H1 (cell line): Measurements from ENCODE around the gene INPP4A. TPM values are rescaled to one million over a fixed set of nuclear protein-coding genes. Genes with fewer than 3 reads are reported as not detected.

Experiments
- CTCF ChIA-PET: fragments of 300-600 bp; sonication (Branson Sonifier 250); formaldehyde crosslinking; loops from one replicate; lab custom pipeline; 2021; ENCODE audit not compliant: partially characterized antibody; lab: Charles Lee
- POLR2A ChIA-PET: fragments of 300-600 bp; sonication (Branson Sonifier 250); formaldehyde crosslinking; loops from one replicate; lab custom pipeline; 2021; ENCODE audit warnings: inconsistent platforms; ENCODE audit not compliant: partially characterized antibody; lab: Charles Lee
- DNase-seq, 2 experiments: peaks; one replicate each; pipeline versions ENCODE4 v3.0.0 to v3.0.0-alpha.2; 2010 to 2022; ENCODE audit warnings: low spot score in 2 of 2, low read depth in 1 of 2, mixed read lengths in 1 of 2
- FAIRE-seq: peaks from 2 replicates; lab custom pipeline; 2011; peaks lifted over from hg19 to GRCh38; lab: Jason Lieb, UNC
- H2AFZ ChIP-seq: 2 replicates; pipeline ENCODE4 v1.8.1; 2012; ENCODE audit warnings: low read length, inconsistent platforms
- H2AK5ac ChIP-seq: 2 replicates; pipeline ENCODE4 v1.6.1; 2013; ENCODE audit warnings: low read depth, low read length
- H2BK120ac ChIP-seq: replicated peaks from 2 replicates; pipeline ENCODE3; 2013; ENCODE audit warnings: low read depth, low read length, inconsistent platforms
- H2BK12ac ChIP-seq: 2 replicates; pipeline ENCODE4 v1.6.1; 2013; ENCODE audit warnings: low read depth, low read length
- H2BK15ac ChIP-seq: 2 replicates; pipeline ENCODE4 v1.6.1; 2013; ENCODE audit warnings: low read length
- H2BK20ac ChIP-seq: 2 replicates; pipeline ENCODE4 v1.6.1; 2013; ENCODE audit warnings: low read length
- H2BK5ac ChIP-seq: 2 replicates; pipeline ENCODE4 v1.6.1; 2013; ENCODE audit warnings: low read depth, low read length
- H3K14ac ChIP-seq: 2 replicates; pipeline ENCODE4 v1.6.1; 2013; ENCODE audit warnings: inconsistent platforms; ENCODE audit not compliant: insufficient read length
- H3K18ac ChIP-seq: 2 replicates; pipeline ENCODE4 v1.6.1; 2013; ENCODE audit warnings: low read length; ENCODE audit errors: extremely low read depth
- H3K23ac ChIP-seq: 2 replicates; pipeline ENCODE4 v1.6.1; 2013; ENCODE audit warnings: inconsistent platforms; ENCODE audit not compliant: insufficient read length
- H3K23me2 ChIP-seq: 2 replicates; pipeline ENCODE4 v1.6.1; 2013; ENCODE audit warnings: low read depth, low read length
- H3K27ac ChIP-seq: 2 replicates; pipeline ENCODE4 v1.6.1; 2011; ENCODE audit warnings: low read depth, low read length, inconsistent platforms
- H3K27me3 ChIP-seq, 4 experiments: replicated peaks in 1 of 4; 1 replicate in 1 of 4; 2 replicates in 3 of 4; pipeline versions ENCODE4 v1.6.1 to v1.8.1; 2011 to 2013; ENCODE audit warnings: low read length in 3 of 4, mild to moderate bottlenecking in 3 of 4, inconsistent platforms in 2 of 4, mixed read lengths in 2 of 4, moderate library complexity in 1 of 4; ENCODE audit not compliant: control insufficient read depth in 3 of 4, insufficient read depth in 3 of 4; ENCODE audit errors: extremely low read depth in 1 of 4
- H3K36me3 ChIP-seq, 4 experiments: 2 replicates each; pipeline versions ENCODE4 v1.6.1 to v1.8.1; 2011 to 2013; ENCODE audit warnings: mild to moderate bottlenecking in 4 of 4, low read length in 3 of 4, moderate library complexity in 2 of 4, control low read depth in 1 of 4, inconsistent platforms in 1 of 4; ENCODE audit not compliant: insufficient read depth in 4 of 4, control insufficient read depth in 2 of 4
- H3K4ac ChIP-seq: replicated peaks from 2 replicates; pipeline ENCODE3; 2013; ENCODE audit warnings: low read length, low read depth, mixed read lengths, inconsistent platforms; ENCODE audit not compliant: insufficient read length
- H3K4me1 ChIP-seq, 4 experiments: replicated peaks in 1 of 4; 1 replicate in 1 of 4; 2 replicates in 3 of 4; pipeline versions ENCODE4 v1.6.1 to v1.8.1; 2011 to 2013; ENCODE audit warnings: low read length in 3 of 4, inconsistent platforms in 2 of 4, mixed read lengths in 1 of 4; ENCODE audit not compliant: insufficient read depth in 4 of 4, control insufficient read depth in 3 of 4
- H3K4me2 ChIP-seq, 2 experiments: 2 replicates each; pipeline versions ENCODE4 v1.6.1 to v1.8.1; 2011 to 2013; ENCODE audit warnings: low read depth in 2 of 2, low read length in 2 of 2, control low read depth in 1 of 2, inconsistent platforms in 1 of 2, mild to moderate bottlenecking in 1 of 2; ENCODE audit not compliant: insufficient read depth in 1 of 2
- H3K4me3 ChIP-seq, 4 experiments: fragments of 200-600, 300-600 bp in 1 of 4; sonication (generic), shearing (Covaris generic), sonication (Bioruptor Twin) in 1 of 4; 2 replicates each; pipeline versions ENCODE4 v1.5.1 to v1.8.1; 2011 to 2016; ENCODE audit warnings: low read length in 4 of 4, low read depth in 3 of 4, control low read depth in 2 of 4, inconsistent platforms in 2 of 4, mild to moderate bottlenecking in 2 of 4, mixed read lengths in 1 of 4, moderate library complexity in 1 of 4; ENCODE audit not compliant: insufficient read depth in 2 of 4; ENCODE audit errors: extremely low read depth in 1 of 4
- H3K56ac ChIP-seq: replicated peaks from 2 replicates; pipeline ENCODE3; 2013; ENCODE audit warnings: low read depth, mild to moderate bottlenecking, mixed read lengths, low read length, inconsistent platforms; ENCODE audit not compliant: insufficient read length
- H3K79me1 ChIP-seq: 2 replicates; pipeline ENCODE4 v1.6.1; 2013; ENCODE audit warnings: low read depth, low read length, control low read depth
- H3K79me2 ChIP-seq, 2 experiments: 2 replicates each; pipeline versions ENCODE4 v1.6.1 to v1.8.1; 2012 to 2013; ENCODE audit warnings: low read length in 2 of 2, mild to moderate bottlenecking in 2 of 2, inconsistent platforms in 1 of 2; ENCODE audit not compliant: insufficient read depth in 2 of 2, control insufficient read depth in 1 of 2
- H3K9ac ChIP-seq, 4 experiments: replicated peaks in 1 of 4; 1 replicate in 1 of 4; 2 replicates in 3 of 4; pipeline versions ENCODE4 v1.6.1 to v1.8.1; 2011 to 2013; ENCODE audit warnings: low read depth in 3 of 4, low read length in 3 of 4, control low read depth in 2 of 4, mild to moderate bottlenecking in 2 of 4, moderate library complexity in 2 of 4, inconsistent platforms in 1 of 4; ENCODE audit errors: extremely low read depth in 1 of 4
- H3K9me3 ChIP-seq, 2 experiments: 2 replicates each; pipeline versions ENCODE4 v1.6.1 to v1.8.1; 2012 to 2013; ENCODE audit warnings: mild to moderate bottlenecking in 2 of 2, moderate library complexity in 2 of 2, control low read depth in 1 of 2, inconsistent platforms in 1 of 2, low read depth in 1 of 2, low read length in 1 of 2, mixed read lengths in 1 of 2; ENCODE audit not compliant: insufficient read depth in 2 of 2
- H4K20me1 ChIP-seq, 2 experiments: replicated peaks in 1 of 2; 2 replicates each; pipeline versions ENCODE3 to v1.8.1; 2011 to 2013; ENCODE audit warnings: inconsistent platforms in 2 of 2, low read length in 2 of 2, mild to moderate bottlenecking in 1 of 2; ENCODE audit not compliant: insufficient read depth in 2 of 2, control insufficient read depth in 1 of 2
- H4K5ac ChIP-seq: 2 replicates; pipeline ENCODE4 v1.6.1; 2013; ENCODE audit warnings: low read length, low read depth, mixed read lengths, inconsistent platforms; ENCODE audit not compliant: insufficient read length
- H4K8ac ChIP-seq: 2 replicates; pipeline ENCODE4 v1.8.0; 2013; ENCODE audit warnings: mild to moderate bottlenecking, moderate library complexity, low read length, inconsistent platforms; ENCODE audit not compliant: insufficient read depth; ENCODE audit errors: extremely low read depth
- H4K91ac ChIP-seq: replicated peaks from 2 replicates; pipeline ENCODE3; 2013; ENCODE audit warnings: low read length, mixed read lengths, inconsistent platforms; ENCODE audit not compliant: insufficient read length
- BACH1 ChIP-seq: IDR thresholded peaks from 2 replicates; pipeline ENCODE4 v1.6.1; 2012; ENCODE audit warnings: low read length, improper control_type of control experiment
- EGR1 ChIP-seq: IDR thresholded peaks from 2 replicates; pipeline ENCODE4 v1.6.1; 2011; ENCODE audit warnings: low read depth, low read length, borderline replicate concordance
- GTF2F1 ChIP-seq: IDR thresholded peaks from 2 replicates; pipeline ENCODE4 v1.6.1; 2012; ENCODE audit warnings: low read depth, low read length, improper control_type of control experiment, borderline replicate concordance
- JUND ChIP-seq: IDR thresholded peaks from 2 replicates; pipeline ENCODE4 v1.6.1; 2011; ENCODE audit warnings: mild to moderate bottlenecking, improper control_type of control experiment, low read length
- MAFK ChIP-seq: IDR thresholded peaks from 2 replicates; pipeline ENCODE4 v1.6.1; 2012; ENCODE audit warnings: low read depth, mild to moderate bottlenecking, improper control_type of control experiment, low read length
- NANOG ChIP-seq: IDR thresholded peaks from 2 replicates; pipeline ENCODE4 v1.6.1; 2011; ENCODE audit warnings: low read length, low read depth, mild to moderate bottlenecking, inconsistent platforms; ENCODE audit not compliant: insufficient read depth, poor library complexity, severe bottlenecking
- POU5F1 ChIP-seq: IDR thresholded peaks from 2 replicates; pipeline ENCODE4 v1.6.1; 2011; ENCODE audit warnings: low read depth, mild to moderate bottlenecking, low read length, moderate library complexity
- RFX5 ChIP-seq: IDR thresholded peaks from 2 replicates; pipeline ENCODE4 v1.6.1; 2011; ENCODE audit warnings: low read depth, low read length, improper control_type of control experiment, borderline replicate concordance
- SIX5 ChIP-seq: IDR thresholded peaks from 2 replicates; pipeline ENCODE4 v1.6.1; 2011; ENCODE audit warnings: mild to moderate bottlenecking, low read depth, low read length
- SP1 ChIP-seq: IDR thresholded peaks from 2 replicates; pipeline ENCODE4 v1.6.1; 2011; ENCODE audit warnings: low read depth, low read length
- SUZ12 ChIP-seq: fragments of 200-600 bp; sonication (generic); IDR thresholded peaks from 2 replicates; pipeline ENCODE4 v1.6.1; 2012; ENCODE audit warnings: mild to moderate bottlenecking, inconsistent platforms, low read length, moderate library complexity, mixed read lengths
- TAF7 ChIP-seq: optimal IDR thresholded peaks from 2 replicates; pipeline ENCODE3; 2011; ENCODE audit warnings: low read depth, mild to moderate bottlenecking, inconsistent platforms, low read length, moderate library complexity, borderline replicate concordance
- USF2 ChIP-seq: IDR thresholded peaks from 2 replicates; pipeline ENCODE4 v1.6.1; 2011; ENCODE audit warnings: low read length, improper control_type of control experiment
- polyA plus RNA-seq, 7 experiments: library from polyadenylated mRNA; depleted of rRNA in 3 of 7; stranded (reverse) in 5 of 7; unstranded in 2 of 7; fragments of >200 nt in 5 of 7; fragments of 200-250 nt in 2 of 7; gene quantifications; 1 replicate in 5 of 7; 2 replicates in 1 of 7; 4 replicates in 1 of 7; pipeline versions ENCODE4 v1.2.1 to v1.2.3, GENCODE V29; 2011 to 2013; ENCODE audit warnings: missing spikeins in 2 of 7, mixed read lengths in 2 of 7
- total RNA-seq: library from RNA; stranded (reverse); fragmentation: NEBNext Ultra II Directional; extraction: Animal tissue kit (Norgen Biotek cat#: 25700); gene quantifications from 2 replicates; pipeline ENCODE4 v1.2.1, GENCODE V29; 2021

The INPP4A gene
- total and polyA plus RNA-seq, 2 of the 8 experiments (the other 6 are each of a cell fraction or from before 2014, with no cell fraction given) = 25.6 to 34.3 TPM

- H3K9me3 ChIP-seq = peaks cover 9 to 12% of the 10 kb centered on the region in 2 experiments; a peak in 2 of 4 replicates
- no peak overlapping the region for H4K5ac ChIP-seq
- H4K20me1 ChIP-seq = no peaks in the 10 kb centered on the region
- POLR2A ChIA-PET = no interaction called here
- no peak for FAIRE-seq
- H3K23ac ChIP-seq = no peak overlapping the region
- no peak overlapping the region for H2AK5ac ChIP-seq
- no peak overlapping the region for H2BK15ac ChIP-seq
- H3K9ac ChIP-seq = no peak overlapping the region
- H3K4ac ChIP-seq = no peak overlapping the region
- H3K18ac ChIP-seq = no peak overlapping the region
- CTCF ChIA-PET = no interaction called here
- H3K4me3 ChIP-seq = no peak overlapping the region
- no peaks in the 10 kb centered on the region for H3K36me3 ChIP-seq
- no peaks in the 10 kb centered on the region for H3K79me2 ChIP-seq
- H4K8ac ChIP-seq = no peak overlapping the region
- H3K27me3 ChIP-seq = no peaks in the 10 kb centered on the region
- H2AFZ ChIP-seq = no peak overlapping the region
- H3K4me1 ChIP-seq = no peaks in the 10 kb centered on the region
- H2BK12ac ChIP-seq = no peak overlapping the region
- no peak overlapping the region for H3K56ac ChIP-seq
- TF ChIP-seq JUND = no peak
- no peak for TF ChIP-seq NANOG
- no peak for TF ChIP-seq RFX5
- no peak for TF ChIP-seq POU5F1
- no peak for TF ChIP-seq TAF7
- no peak for TF ChIP-seq SP1
- no peak for TF ChIP-seq EGR1
- no peak for TF ChIP-seq MAFK
- no peak for TF ChIP-seq USF2
- no peak for TF ChIP-seq BACH1
- TF ChIP-seq SIX5 = no peak
- no peak for TF ChIP-seq GTF2F1
- TF ChIP-seq SUZ12 = no peak
- H3K23me2 ChIP-seq = no peaks in the 10 kb centered on the region
- no peak overlapping the region for H4K91ac ChIP-seq
- H2BK5ac ChIP-seq = no peak overlapping the region
- no peak overlapping the region for H3K14ac ChIP-seq
- H3K4me2 ChIP-seq = no peak overlapping the region
- H2BK120ac ChIP-seq = no peak overlapping the region
- no peak overlapping the region for H2BK20ac ChIP-seq
- no peak for DNase-seq
- H3K27ac ChIP-seq = no peak overlapping the region
- H3K79me1 ChIP-seq = no peaks in the 10 kb centered on the region
These were observed 22.2 kb upstream of the INPP4A start for GRCh38 chr2:98422449-98422848.
